K562 (cell line): ENCODE measurements around the gene PPM1N. TPM values are rescaled to one million over a fixed set of nuclear protein-coding genes. Genes with fewer than 3 reads are reported as not detected.

Experiments
- COPS2 ChIP-seq: fragments of 450-650 bp; conservative IDR thresholded peaks from 2 replicates; pipeline ENCODE4 v1.6.1; 2016; ENCODE audit warnings: mild to moderate bottlenecking, moderate library complexity
- FOXK2 ChIP-seq, 2 experiments: fragments of 450-650 bp; IDR thresholded peaks in 1 of 2; conservative IDR thresholded peaks in 1 of 2; 2 replicates each; pipeline ENCODE4 v1.6.1; 2016; ENCODE audit warnings: low read depth in 2 of 2, mild to moderate bottlenecking in 1 of 2
- HLTF ChIP-seq: fragments of 450-650 bp; IDR thresholded peaks from 2 replicates; pipeline ENCODE4 v1.6.1; 2016
- KLF6 ChIP-seq: fragments of 250-450 bp; sonication (Bioruptor Pico); IDR thresholded peaks from 2 replicates; pipeline ENCODE4 v1.4.0; 2020; ENCODE audit warnings: mild to moderate bottlenecking, moderate library complexity, borderline replicate concordance
- MAZ ChIP-seq, 2 experiments: fragments of 450-650 bp in 1 of 2; sonication (generic) in 1 of 2; formaldehyde crosslinking; IDR thresholded peaks in 1 of 2; conservative IDR thresholded peaks in 1 of 2; 2 replicates each; pipeline versions ENCODE4 v1.4.0 to v1.5.0; 2020; ENCODE audit warnings: mild to moderate bottlenecking in 1 of 2, missing genetic modification reagents in 1 of 2
- NR1H2 ChIP-seq: sonication (generic); formaldehyde crosslinking; IDR thresholded peaks from 2 replicates; pipeline ENCODE4 v1.4.0; 2020; ENCODE audit warnings: mild to moderate bottlenecking, missing genetic modification reagents
- PHF8 ChIP-seq: fragments of 200-600 bp; sonication (generic); IDR thresholded peaks from 2 replicates; pipeline ENCODE4 v1.6.1; 2012; ENCODE audit warnings: mixed run types, mild to moderate bottlenecking, inconsistent platforms, low read length, moderate library complexity, borderline replicate concordance
- POLR3G ChIP-seq: IDR thresholded peaks from 2 replicates; pipeline ENCODE4 v1.6.1; 2011; ENCODE audit not compliant: insufficient read length, insufficient replicate concordance; ENCODE audit errors: extremely low read depth
- TAF7 ChIP-seq: fragments of 450-650 bp; IDR thresholded peaks from 2 replicates; pipeline ENCODE4 v1.6.1; 2016; ENCODE audit warnings: missing genetic modification characterization, missing compliant biosample characterization
- ZNF3 ChIP-seq: fragments of 250-450 bp; sonication (Bioruptor Pico); IDR thresholded peaks from 2 replicates; pipeline ENCODE4 v1.5.0; 2021; ENCODE audit warnings: mild to moderate bottlenecking, moderate library complexity
- polyA plus RNA-seq, 8 experiments: library from polyadenylated mRNA; depleted of rRNA in 4 of 8; stranded (reverse) in 5 of 8; unstranded in 3 of 8; fragments of >200 nt; fragmentation: Nextera tagmentation in 2 of 8; fragmentation: Illumina TruSeq in 1 of 8; extraction: Ambion mirVana in 2 of 8; extraction: Trizol in 1 of 8; gene quantifications; 2 replicates each; pipeline versions ENCODE4 v1.2.1 to v1.2.3, GENCODE V29; 2011 to 2014; ENCODE audit warnings: inconsistent platforms in 1 of 8, missing spikeins in 1 of 8
- total RNA-seq, 7 experiments: library from RNA; depleted of rRNA in 6 of 7; stranded (reverse); fragments of >200 nt in 6 of 7; fragmentation: Illumina TruSeq in 2 of 7; extraction: Trizol in 2 of 7; gene quantifications; 2 replicates each; pipeline versions ENCODE4 v1.2.1 to v1.2.3, GENCODE V29; 2011 to 2021; ENCODE audit warnings: low replicate concordance in 1 of 7
- TF ChIP-seq, protein P1 (sequence below), 2 experiments: fragments of 450-650 bp; IDR thresholded peaks; 2 replicates each; pipeline ENCODE4 v1.6.1; 2018; ENCODE audit warnings: mild to moderate bottlenecking in 2 of 2, low read depth in 1 of 2; ENCODE audit not compliant: partially characterized antibody in 2 of 2
- TF ChIP-seq, protein P2 (sequence below): fragments of 200-800 bp; sonication (Bioruptor generic); IDR thresholded peaks from 2 replicates; pipeline ENCODE4 v1.6.1; 2016; ENCODE audit warnings: missing genetic modification characterization, missing compliant biosample characterization
- TF ChIP-seq, protein P3 (sequence below): sonication (generic); formaldehyde crosslinking; IDR thresholded peaks from 2 replicates; pipeline ENCODE4 v1.8.1; 2022; ENCODE audit warnings: missing genetic modification reagents
- TF ChIP-seq, protein P4 (sequence below), 2 experiments: fragments of 450-650 bp; IDR thresholded peaks; 2 replicates each; pipeline ENCODE4 v1.6.1; 2016

Gene PPM1N
- total and polyA plus RNA-seq, 9 of the 15 experiments (the other 6 are each of a cell fraction or from before 2014, with no cell fraction given): 4.5 to 15.6 (median 8.7) TPM

DNA sequence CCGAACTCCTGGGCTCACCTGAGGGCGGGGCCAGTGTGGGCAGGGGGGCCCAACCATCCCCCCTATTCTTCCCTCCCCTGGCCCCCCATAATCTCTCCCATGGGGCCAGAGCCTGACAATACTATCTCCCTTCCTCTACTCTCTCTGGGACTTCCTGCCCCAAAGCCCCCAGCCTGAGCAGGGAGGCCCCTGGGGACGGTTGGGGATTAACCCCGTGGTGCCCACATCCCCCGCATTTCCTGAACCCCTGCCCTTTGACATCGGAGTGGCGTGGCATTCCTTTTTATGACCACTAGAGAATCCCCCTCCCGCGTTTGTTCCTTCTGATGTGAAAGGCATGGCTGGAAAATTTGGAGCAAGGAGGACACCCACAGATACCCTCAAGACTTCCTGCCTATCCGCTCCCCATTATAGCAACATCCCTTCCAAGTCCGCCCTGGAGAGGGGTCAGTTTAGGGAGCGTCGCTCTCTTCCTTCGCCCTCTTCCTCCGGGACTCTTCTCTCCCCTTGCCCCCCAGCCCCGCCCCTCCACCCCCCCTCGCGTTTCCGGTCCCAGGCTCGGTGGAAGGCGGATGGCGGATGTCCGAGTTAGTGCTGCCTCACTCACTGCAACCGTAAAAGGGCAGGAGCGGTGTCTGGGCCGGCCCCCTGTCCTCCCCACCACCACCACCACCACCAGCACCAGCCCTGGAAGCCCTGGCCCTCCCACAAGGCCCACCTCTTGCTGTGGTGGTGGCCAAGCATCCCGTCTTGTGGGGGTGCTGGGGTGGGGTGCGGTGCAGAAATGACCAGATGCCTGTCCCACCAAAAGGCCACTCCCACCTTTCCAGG is 10.8 kb downstream of the PPM1N start (continued):
- TF ChIP-seq, protein P1, sequence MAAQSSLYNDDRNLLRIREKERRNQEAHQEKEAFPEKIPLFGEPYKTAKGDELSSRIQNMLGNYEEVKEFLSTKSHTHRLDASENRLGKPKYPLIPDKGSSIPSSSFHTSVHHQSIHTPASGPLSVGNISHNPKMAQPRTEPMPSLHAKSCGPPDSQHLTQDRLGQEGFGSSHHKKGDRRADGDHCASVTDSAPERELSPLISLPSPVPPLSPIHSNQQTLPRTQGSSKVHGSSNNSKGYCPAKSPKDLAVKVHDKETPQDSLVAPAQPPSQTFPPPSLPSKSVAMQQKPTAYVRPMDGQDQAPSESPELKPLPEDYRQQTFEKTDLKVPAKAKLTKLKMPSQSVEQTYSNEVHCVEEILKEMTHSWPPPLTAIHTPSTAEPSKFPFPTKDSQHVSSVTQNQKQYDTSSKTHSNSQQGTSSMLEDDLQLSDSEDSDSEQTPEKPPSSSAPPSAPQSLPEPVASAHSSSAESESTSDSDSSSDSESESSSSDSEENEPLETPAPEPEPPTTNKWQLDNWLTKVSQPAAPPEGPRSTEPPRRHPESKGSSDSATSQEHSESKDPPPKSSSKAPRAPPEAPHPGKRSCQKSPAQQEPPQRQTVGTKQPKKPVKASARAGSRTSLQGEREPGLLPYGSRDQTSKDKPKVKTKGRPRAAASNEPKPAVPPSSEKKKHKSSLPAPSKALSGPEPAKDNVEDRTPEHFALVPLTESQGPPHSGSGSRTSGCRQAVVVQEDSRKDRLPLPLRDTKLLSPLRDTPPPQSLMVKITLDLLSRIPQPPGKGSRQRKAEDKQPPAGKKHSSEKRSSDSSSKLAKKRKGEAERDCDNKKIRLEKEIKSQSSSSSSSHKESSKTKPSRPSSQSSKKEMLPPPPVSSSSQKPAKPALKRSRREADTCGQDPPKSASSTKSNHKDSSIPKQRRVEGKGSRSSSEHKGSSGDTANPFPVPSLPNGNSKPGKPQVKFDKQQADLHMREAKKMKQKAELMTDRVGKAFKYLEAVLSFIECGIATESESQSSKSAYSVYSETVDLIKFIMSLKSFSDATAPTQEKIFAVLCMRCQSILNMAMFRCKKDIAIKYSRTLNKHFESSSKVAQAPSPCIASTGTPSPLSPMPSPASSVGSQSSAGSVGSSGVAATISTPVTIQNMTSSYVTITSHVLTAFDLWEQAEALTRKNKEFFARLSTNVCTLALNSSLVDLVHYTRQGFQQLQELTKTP (IDR thresholded peaks at IDR 0.05; ENCODE audit: low read depth in 1 of 2, partially characterized antibody in 2 of 2): peak in 1 of 2 experiments; percentile 69
- no peak for TF ChIP-seq TAF7 (tag)
- TF ChIP-seq ZNF3 (CRISPR knock-in tag): no peak
- TF ChIP-seq, protein P2, sequence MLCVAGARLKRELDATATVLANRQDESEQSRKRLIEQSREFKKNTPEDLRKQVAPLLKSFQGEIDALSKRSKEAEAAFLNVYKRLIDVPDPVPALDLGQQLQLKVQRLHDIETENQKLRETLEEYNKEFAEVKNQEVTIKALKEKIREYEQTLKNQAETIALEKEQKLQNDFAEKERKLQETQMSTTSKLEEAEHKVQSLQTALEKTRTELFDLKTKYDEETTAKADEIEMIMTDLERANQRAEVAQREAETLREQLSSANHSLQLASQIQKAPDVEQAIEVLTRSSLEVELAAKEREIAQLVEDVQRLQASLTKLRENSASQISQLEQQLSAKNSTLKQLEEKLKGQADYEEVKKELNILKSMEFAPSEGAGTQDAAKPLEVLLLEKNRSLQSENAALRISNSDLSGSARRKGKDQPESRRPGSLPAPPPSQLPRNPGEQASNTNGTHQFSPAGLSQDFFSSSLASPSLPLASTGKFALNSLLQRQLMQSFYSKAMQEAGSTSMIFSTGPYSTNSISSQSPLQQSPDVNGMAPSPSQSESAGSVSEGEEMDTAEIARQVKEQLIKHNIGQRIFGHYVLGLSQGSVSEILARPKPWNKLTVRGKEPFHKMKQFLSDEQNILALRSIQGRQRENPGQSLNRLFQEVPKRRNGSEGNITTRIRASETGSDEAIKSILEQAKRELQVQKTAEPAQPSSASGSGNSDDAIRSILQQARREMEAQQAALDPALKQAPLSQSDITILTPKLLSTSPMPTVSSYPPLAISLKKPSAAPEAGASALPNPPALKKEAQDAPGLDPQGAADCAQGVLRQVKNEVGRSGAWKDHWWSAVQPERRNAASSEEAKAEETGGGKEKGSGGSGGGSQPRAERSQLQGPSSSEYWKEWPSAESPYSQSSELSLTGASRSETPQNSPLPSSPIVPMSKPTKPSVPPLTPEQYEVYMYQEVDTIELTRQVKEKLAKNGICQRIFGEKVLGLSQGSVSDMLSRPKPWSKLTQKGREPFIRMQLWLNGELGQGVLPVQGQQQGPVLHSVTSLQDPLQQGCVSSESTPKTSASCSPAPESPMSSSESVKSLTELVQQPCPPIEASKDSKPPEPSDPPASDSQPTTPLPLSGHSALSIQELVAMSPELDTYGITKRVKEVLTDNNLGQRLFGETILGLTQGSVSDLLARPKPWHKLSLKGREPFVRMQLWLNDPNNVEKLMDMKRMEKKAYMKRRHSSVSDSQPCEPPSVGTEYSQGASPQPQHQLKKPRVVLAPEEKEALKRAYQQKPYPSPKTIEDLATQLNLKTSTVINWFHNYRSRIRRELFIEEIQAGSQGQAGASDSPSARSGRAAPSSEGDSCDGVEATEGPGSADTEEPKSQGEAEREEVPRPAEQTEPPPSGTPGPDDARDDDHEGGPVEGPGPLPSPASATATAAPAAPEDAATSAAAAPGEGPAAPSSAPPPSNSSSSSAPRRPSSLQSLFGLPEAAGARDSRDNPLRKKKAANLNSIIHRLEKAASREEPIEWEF (CRISPR knock-in tag): no peak
- TF ChIP-seq, protein P3, sequence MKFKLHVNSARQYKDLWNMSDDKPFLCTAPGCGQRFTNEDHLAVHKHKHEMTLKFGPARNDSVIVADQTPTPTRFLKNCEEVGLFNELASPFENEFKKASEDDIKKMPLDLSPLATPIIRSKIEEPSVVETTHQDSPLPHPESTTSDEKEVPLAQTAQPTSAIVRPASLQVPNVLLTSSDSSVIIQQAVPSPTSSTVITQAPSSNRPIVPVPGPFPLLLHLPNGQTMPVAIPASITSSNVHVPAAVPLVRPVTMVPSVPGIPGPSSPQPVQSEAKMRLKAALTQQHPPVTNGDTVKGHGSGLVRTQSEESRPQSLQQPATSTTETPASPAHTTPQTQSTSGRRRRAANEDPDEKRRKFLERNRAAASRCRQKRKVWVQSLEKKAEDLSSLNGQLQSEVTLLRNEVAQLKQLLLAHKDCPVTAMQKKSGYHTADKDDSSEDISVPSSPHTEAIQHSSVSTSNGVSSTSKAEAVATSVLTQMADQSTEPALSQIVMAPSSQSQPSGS (CRISPR knock-in tag): no peak
- TF ChIP-seq POLR3G: no peak
- no peak for TF ChIP-seq NR1H2 (CRISPR knock-in tag)
- TF ChIP-seq, protein P4, sequence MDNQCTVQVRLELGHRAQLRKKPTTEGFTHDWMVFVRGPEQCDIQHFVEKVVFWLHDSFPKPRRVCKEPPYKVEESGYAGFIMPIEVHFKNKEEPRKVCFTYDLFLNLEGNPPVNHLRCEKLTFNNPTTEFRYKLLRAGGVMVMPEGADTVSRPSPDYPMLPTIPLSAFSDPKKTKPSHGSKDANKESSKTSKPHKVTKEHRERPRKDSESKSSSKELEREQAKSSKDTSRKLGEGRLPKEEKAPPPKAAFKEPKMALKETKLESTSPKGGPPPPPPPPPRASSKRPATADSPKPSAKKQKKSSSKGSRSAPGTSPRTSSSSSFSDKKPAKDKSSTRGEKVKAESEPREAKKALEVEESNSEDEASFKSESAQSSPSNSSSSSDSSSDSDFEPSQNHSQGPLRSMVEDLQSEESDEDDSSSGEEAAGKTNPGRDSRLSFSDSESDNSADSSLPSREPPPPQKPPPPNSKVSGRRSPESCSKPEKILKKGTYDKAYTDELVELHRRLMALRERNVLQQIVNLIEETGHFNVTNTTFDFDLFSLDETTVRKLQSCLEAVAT (IDR thresholded peaks at IDR 0.05): 0 out of 4 replicates have a peak, but pooled peaks of 1 of the 2 experiments have one; percentile 17
- peak; percentile 43 to 57; a peak in 3 of 4 replicates for TF ChIP-seq MAZ (CRISPR knock-in tag; conservative IDR thresholded peaks at IDR 0.05 in 1 of 2, IDR thresholded peaks at IDR 0.05 in 1 of 2)
- peak; percentile 25; the same call in 1 of the 2 replicates for TF ChIP-seq PHF8
- TF ChIP-seq KLF6 (CRISPR knock-in tag): no peak
- TF ChIP-seq HLTF: no peak
- no peak for TF ChIP-seq COPS2
- 0 out of 4 replicates have a peak, but pooled peaks of 1 of the 2 experiments have one; percentile 31 for TF ChIP-seq FOXK2 (conservative IDR thresholded peaks at IDR 0.05 in 1 of 2, IDR thresholded peaks at IDR 0.05 in 1 of 2; ENCODE audit: low read depth in 2 of 2)
